H9 (cell line): ENCODE data around the gene XDH. TPM values are rescaled to one million over a fixed set of nuclear protein-coding genes. Genes with fewer than 3 reads are reported as not detected.

Experiments
- DNase-seq: peaks from one replicate; pipeline ENCODE4 v3.0.0-alpha.2; 2017
- H2AFZ ChIP-seq: one replicate; pipeline ENCODE4 v1.6.1; 2013; ENCODE audit warnings: mild to moderate bottlenecking, low read length, control low read depth, moderate library complexity
- H2AK5ac ChIP-seq: 2 replicates; pipeline ENCODE4 v1.6.1; 2013; ENCODE audit warnings: low read length, control low read depth, mixed read lengths; ENCODE audit not compliant: insufficient read length
- H2BK120ac ChIP-seq: one replicate; pipeline ENCODE4 v1.6.1; 2013; ENCODE audit warnings: low read depth, mild to moderate bottlenecking, low read length, control low read depth, inconsistent platforms; ENCODE audit not compliant: poor library complexity, severe bottlenecking
- H2BK12ac ChIP-seq: 2 replicates; pipeline ENCODE4 v1.6.1; 2013; ENCODE audit warnings: low read length, control low read depth, mixed read lengths, low read depth; ENCODE audit not compliant: insufficient read length
- H2BK15ac ChIP-seq: 2 replicates; pipeline ENCODE4 v1.6.1; 2013; ENCODE audit warnings: low read depth, low read length, control low read depth
- H2BK20ac ChIP-seq: one replicate; pipeline ENCODE4 v1.6.1; 2013; ENCODE audit warnings: low read depth, mild to moderate bottlenecking, low read length, control low read depth, inconsistent platforms; ENCODE audit not compliant: poor library complexity, severe bottlenecking
- H2BK5ac ChIP-seq: 2 replicates; pipeline ENCODE4 v1.6.1; 2013; ENCODE audit warnings: low read length, control low read depth, mixed read lengths; ENCODE audit not compliant: insufficient read length
- H3K14ac ChIP-seq: 2 replicates; pipeline ENCODE4 v1.6.1; 2013; ENCODE audit warnings: low read length, control low read depth; ENCODE audit not compliant: insufficient read depth
- H3K18ac ChIP-seq: 2 replicates; pipeline ENCODE4 v1.6.1; 2013; ENCODE audit warnings: low read depth, mild to moderate bottlenecking, mixed read lengths, low read length, control low read depth; ENCODE audit not compliant: insufficient read length
- H3K23ac ChIP-seq: 2 replicates; pipeline ENCODE4 v1.6.1; 2013; ENCODE audit warnings: low read length, control low read depth, mixed read lengths, low read depth; ENCODE audit not compliant: insufficient read length
- H3K23me2 ChIP-seq: 2 replicates; pipeline ENCODE4 v1.6.1; 2013; ENCODE audit warnings: low read depth, mild to moderate bottlenecking, mixed read lengths, low read length, control low read depth; ENCODE audit not compliant: insufficient read length, poor library complexity, severe bottlenecking
- H3K27ac ChIP-seq: 2 replicates; pipeline ENCODE4 v1.5.1; 2013; ENCODE audit warnings: low read length, control low read depth, mixed read lengths, low read depth; ENCODE audit not compliant: insufficient read length
- H3K27me3 ChIP-seq: 2 replicates; pipeline ENCODE4 v1.6.1; 2013; ENCODE audit warnings: low read length, control low read depth, inconsistent platforms; ENCODE audit not compliant: insufficient read depth
- H3K4ac ChIP-seq: 2 replicates; pipeline ENCODE4 v1.6.1; 2013; ENCODE audit warnings: low read depth, mild to moderate bottlenecking, control low read depth, inconsistent platforms, low read length, moderate library complexity
- H3K4me1 ChIP-seq: 2 replicates; pipeline ENCODE4 v1.6.1; 2013; ENCODE audit warnings: low read length, control low read depth, inconsistent platforms; ENCODE audit not compliant: insufficient read depth
- H3K4me2 ChIP-seq: 2 replicates; pipeline ENCODE4 v1.6.1; 2013; ENCODE audit warnings: low read length, control low read depth, mixed read lengths; ENCODE audit not compliant: insufficient read length, insufficient read depth
- H3K56ac ChIP-seq: 2 replicates; pipeline ENCODE4 v1.6.1; 2013; ENCODE audit warnings: low read depth, mild to moderate bottlenecking, mixed read lengths, low read length, control low read depth; ENCODE audit not compliant: insufficient read length
- H3K79me1 ChIP-seq: 2 replicates; pipeline ENCODE4 v1.6.1; 2013; ENCODE audit warnings: low read depth, mild to moderate bottlenecking, moderate library complexity, low read length, control low read depth, inconsistent platforms; ENCODE audit not compliant: insufficient read depth, poor library complexity, severe bottlenecking
- H3K79me2 ChIP-seq: 2 replicates; pipeline ENCODE4 v1.6.1; 2013; ENCODE audit warnings: low read length, control low read depth, inconsistent platforms; ENCODE audit not compliant: insufficient read depth
- H3K9ac ChIP-seq: 2 replicates; pipeline ENCODE4 v1.6.1; 2013; ENCODE audit warnings: low read length, control low read depth, mixed read lengths; ENCODE audit not compliant: insufficient read length; ENCODE audit errors: extremely low read depth
- H3K9me3 ChIP-seq: one replicate; pipeline ENCODE4 v1.6.1; 2013; ENCODE audit warnings: low read depth, low read length, inconsistent platforms; ENCODE audit not compliant: control insufficient read depth
- H3T11ph ChIP-seq: one replicate; pipeline ENCODE4 v1.6.1; 2013; ENCODE audit warnings: mild to moderate bottlenecking, low read length, control low read depth, inconsistent platforms
- H4K20me1 ChIP-seq: one replicate; pipeline ENCODE4 v1.6.1; 2013; ENCODE audit not compliant: control insufficient read depth, insufficient read length, insufficient read depth
- H4K5ac ChIP-seq: 2 replicates; pipeline ENCODE4 v1.6.1; 2013; ENCODE audit warnings: low read depth, mild to moderate bottlenecking, mixed read lengths, low read length, control low read depth; ENCODE audit not compliant: insufficient read length
- H4K8ac ChIP-seq: replicated peaks from 2 replicates; pipeline ENCODE4 v1.6.1; 2013; ENCODE audit warnings: low read length, control low read depth, mixed read lengths, low read depth; ENCODE audit not compliant: insufficient read length
- H4K91ac ChIP-seq: 2 replicates; pipeline ENCODE4 v1.6.1; 2013; ENCODE audit warnings: low read depth, mild to moderate bottlenecking, moderate library complexity, mixed read lengths, low read length, control low read depth; ENCODE audit not compliant: insufficient read length
- H3K27ac Mint-ChIP-seq, 3 experiments: 2 replicates in 2 of 3; 3 replicates in 1 of 3; pipeline ENCODE4 v1.8.0; 2020 to 2021; ENCODE audit warnings: mixed read lengths in 3 of 3, mild to moderate bottlenecking in 1 of 3, moderate library complexity in 1 of 3
- H3K27me3 Mint-ChIP-seq: 2 replicates; pipeline ENCODE4 v1.8.0; 2021; ENCODE audit warnings: low read depth, mild to moderate bottlenecking, moderate library complexity, mixed read lengths
- H3K36me3 Mint-ChIP-seq, 3 experiments: 2 replicates in 2 of 3; 3 replicates in 1 of 3; pipeline ENCODE4 v1.8.0; 2020 to 2021; ENCODE audit warnings: low read depth in 3 of 3, mixed read lengths in 3 of 3; ENCODE audit not compliant: insufficient read depth in 1 of 3
- H3K4me1 Mint-ChIP-seq, 2 experiments: 2 replicates each; pipeline ENCODE4 v1.8.0; 2020; ENCODE audit warnings: mixed read lengths in 2 of 2
- H3K4me3 Mint-ChIP-seq, 2 experiments: 2 replicates in 1 of 2; 3 replicates in 1 of 2; pipeline ENCODE4 v1.8.0; 2020 to 2021; ENCODE audit warnings: mild to moderate bottlenecking in 2 of 2, mixed read lengths in 2 of 2, moderate library complexity in 1 of 2
- H3K9me3 Mint-ChIP-seq, 2 experiments: 2 replicates in 1 of 2; 3 replicates in 1 of 2; pipeline ENCODE4 v1.8.0; 2020; ENCODE audit warnings: mild to moderate bottlenecking in 2 of 2, mixed read lengths in 2 of 2, moderate library complexity in 1 of 2
- WGBS: extraction: QIAGEN DNeasy Blood & Tissue Kit; methylation state at CpG from one replicate; pipeline ENCODE4 v1.1.7; 2013; ENCODE audit warnings: missing lambda C conversion rate, low lambda C conversion rate, mixed read lengths; ENCODE audit not compliant: insufficient read length; ENCODE audit errors: extremely low coverage; 5-methylcytosine and 5-hydroxymethylcytosine counted together
- total RNA-seq: library from RNA; stranded (reverse); gene quantifications from 2 replicates; pipeline ENCODE4 v1.2.1, GENCODE V29; 2021
- TF ChIP-seq, protein P1 (sequence below): fragments of 200-600 bp; sonication (generic); conservative IDR thresholded peaks from 3 replicates; pipeline ENCODE4 v1.8.0; 2021; ENCODE audit warnings: antibody characterized with exemption, mild to moderate bottlenecking

XDH gene
- total RNA-seq, 1 experiment from 2014 or later, result 1.4 TPM

- no peak overlapping the region for H2BK20ac ChIP-seq
- no peak overlapping the region for H3K9ac ChIP-seq
- DNase-seq, result no peak
- no peak overlapping the region for H2AK5ac ChIP-seq
- H3K27me3 Mint-ChIP-seq, result no peaks in the 10 kb centered on the region
- no peak overlapping the region for H3K56ac ChIP-seq
- H3K9me3 Mint-ChIP-seq, result peaks cover 0 to 5% of the 10 kb centered on the region in 2 experiments; a peak in 1 of 5 replicates
- no peak overlapping the region for H3K27ac Mint-ChIP-seq
- no peak overlapping the region for H4K91ac ChIP-seq
- no peak overlapping the region for H3K4ac ChIP-seq
- H3K23ac ChIP-seq, result no peak overlapping the region
- no peak overlapping the region for H3K4me2 ChIP-seq
- H4K8ac ChIP-seq, result no peak overlapping the region
- H3K27ac ChIP-seq, result no peak overlapping the region
- H2BK12ac ChIP-seq, result no peak overlapping the region
- no peaks in the 10 kb centered on the region for H3K79me1 ChIP-seq
- H4K5ac ChIP-seq, result no peak overlapping the region
- no peaks in the 10 kb centered on the region for H3K9me3 ChIP-seq
- H3K27me3 ChIP-seq, result no peaks in the 10 kb centered on the region
- peaks cover 0 to 5% (median 0%) of the 10 kb centered on the region in 3 experiments; a peak in 3 of 7 replicates for H3K36me3 Mint-ChIP-seq
- no peak overlapping the region for H3K18ac ChIP-seq
- H3K4me1 ChIP-seq, result no peaks in the 10 kb centered on the region
- H2BK15ac ChIP-seq, result no peak overlapping the region
- no peak overlapping the region for H3K14ac ChIP-seq
- no peaks in the 10 kb centered on the region for H3K23me2 ChIP-seq
- TF ChIP-seq, protein P1, sequence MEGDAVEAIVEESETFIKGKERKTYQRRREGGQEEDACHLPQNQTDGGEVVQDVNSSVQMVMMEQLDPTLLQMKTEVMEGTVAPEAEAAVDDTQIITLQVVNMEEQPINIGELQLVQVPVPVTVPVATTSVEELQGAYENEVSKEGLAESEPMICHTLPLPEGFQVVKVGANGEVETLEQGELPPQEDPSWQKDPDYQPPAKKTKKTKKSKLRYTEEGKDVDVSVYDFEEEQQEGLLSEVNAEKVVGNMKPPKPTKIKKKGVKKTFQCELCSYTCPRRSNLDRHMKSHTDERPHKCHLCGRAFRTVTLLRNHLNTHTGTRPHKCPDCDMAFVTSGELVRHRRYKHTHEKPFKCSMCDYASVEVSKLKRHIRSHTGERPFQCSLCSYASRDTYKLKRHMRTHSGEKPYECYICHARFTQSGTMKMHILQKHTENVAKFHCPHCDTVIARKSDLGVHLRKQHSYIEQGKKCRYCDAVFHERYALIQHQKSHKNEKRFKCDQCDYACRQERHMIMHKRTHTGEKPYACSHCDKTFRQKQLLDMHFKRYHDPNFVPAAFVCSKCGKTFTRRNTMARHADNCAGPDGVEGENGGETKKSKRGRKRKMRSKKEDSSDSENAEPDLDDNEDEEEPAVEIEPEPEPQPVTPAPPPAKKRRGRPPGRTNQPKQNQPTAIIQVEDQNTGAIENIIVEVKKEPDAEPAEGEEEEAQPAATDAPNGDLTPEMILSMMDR, result no peak
- no peak overlapping the region for H3K4me3 Mint-ChIP-seq
- no peak overlapping the region for H2AFZ ChIP-seq
- no peak overlapping the region for H2BK5ac ChIP-seq
- no peaks in the 10 kb centered on the region for H4K20me1 ChIP-seq
- no peak overlapping the region for H2BK120ac ChIP-seq
- no CpG with 5 or more reads among the region's 1 CpG for WGBS
- H3K79me2 ChIP-seq, result no peaks in the 10 kb centered on the region
- H3K4me1 Mint-ChIP-seq, result peaks cover 24 to 29% of the 10 kb centered on the region in 2 experiments
- no peak overlapping the region for H3T11ph ChIP-seq
Observed at GRCh38 chr2:31294196-31294595, 120.3 kb downstream of the XDH start.
